ENCODE data around the gene GPC2. TPM values are rescaled to one million over a fixed set of nuclear protein-coding genes. Genes with fewer than 3 reads are reported as not detected.
"Not testable (repeated sequence)": the region's sequence is repeated elsewhere in the genome, so short reads cannot be mapped to it uniquely, and the experiment has no call there.

GPC2 gene
- total RNA-seq, 1 donor = 1.4 TPM

- H2AFZ ChIP-seq (ENCODE audit: low read length) = no peak overlapping the region
- H3K4me2 ChIP-seq (ENCODE audit: insufficient read depth, low read length) = no peak overlapping the region
- no peaks in the 10 kb centered on the region for H3K4me1 ChIP-seq (ENCODE audit: insufficient read depth, low read length)
- DNase-seq (ENCODE audit: insufficient read length, low spot score, missing footprints) = no peak
- H3K9me3 ChIP-seq (ENCODE audit: low read depth, low read length) = no peaks in the 10 kb centered on the region
- no peak for TF ChIP-seq CTCF (IDR thresholded peaks at IDR 0.05; ENCODE audit: extremely low read depth, low read depth, low read length)
- no peak overlapping the region for H3K27ac ChIP-seq (ENCODE audit: low read depth, low read length)
- H3K36me3 ChIP-seq (ENCODE audit: insufficient read depth, low read length) = no peaks in the 10 kb centered on the region
- H4K20me1 ChIP-seq (ENCODE audit: insufficient read depth, low read length) = no peaks in the 10 kb centered on the region
- no peak overlapping the region for H3K4me3 ChIP-seq (ENCODE audit: insufficient read depth, low read length)
- H3K27me3 ChIP-seq (ENCODE audit: insufficient read depth, low read length) = no peaks in the 10 kb centered on the region
- H3K79me2 ChIP-seq (ENCODE audit: insufficient read depth, low read length) = no peaks in the 10 kb centered on the region
These were observed 44.7 kb upstream of the GPC2 start for GRCh38 chr7:100221767-100222444.

GRCh38 chr7:100221231-100221718, 44.1 kb upstream of the GPC2 start:
- H3K4me1 ChIP-seq (ENCODE audit: insufficient read depth, low read length) = no peaks in the 10 kb centered on the region
- no peak overlapping the region for H3K4me3 ChIP-seq (ENCODE audit: insufficient read depth, low read length)
- no peak overlapping the region for H3K4me2 ChIP-seq (ENCODE audit: insufficient read depth, low read length)
- DNase-seq (ENCODE audit: insufficient read length, low spot score, missing footprints) = no peak
- H3K9me3 ChIP-seq (ENCODE audit: low read depth, low read length) = no peaks in the 10 kb centered on the region
- no peaks in the 10 kb centered on the region for H3K27me3 ChIP-seq (ENCODE audit: insufficient read depth, low read length)
- H2AFZ ChIP-seq (ENCODE audit: low read length) = no peak overlapping the region
- H4K20me1 ChIP-seq (ENCODE audit: insufficient read depth, low read length) = no peaks in the 10 kb centered on the region
- TF ChIP-seq CTCF (IDR thresholded peaks at IDR 0.05; ENCODE audit: extremely low read depth, low read depth, low read length) = no peak
- no peak overlapping the region for H3K27ac ChIP-seq (ENCODE audit: low read depth, low read length)
- no peaks in the 10 kb centered on the region for H3K36me3 ChIP-seq (ENCODE audit: insufficient read depth, low read length)
- H3K79me2 ChIP-seq (ENCODE audit: insufficient read depth, low read length) = no peaks in the 10 kb centered on the region

- H2AFZ ChIP-seq (ENCODE audit: low read length) = no peak overlapping the region
- H3K27me3 ChIP-seq (ENCODE audit: insufficient read depth, low read length) = no peaks in the 10 kb centered on the region
- H3K36me3 ChIP-seq (ENCODE audit: insufficient read depth, low read length) = no peaks in the 10 kb centered on the region
- no peak for TF ChIP-seq CTCF (IDR thresholded peaks at IDR 0.05; ENCODE audit: extremely low read depth, low read depth, low read length)
- H3K9me3 ChIP-seq (ENCODE audit: low read depth, low read length) = no peaks in the 10 kb centered on the region
- no peak overlapping the region for H3K4me3 ChIP-seq (ENCODE audit: insufficient read depth, low read length)
- H3K4me2 ChIP-seq (ENCODE audit: insufficient read depth, low read length) = no peak overlapping the region
- H4K20me1 ChIP-seq (ENCODE audit: insufficient read depth, low read length) = no peaks in the 10 kb centered on the region
- no peak for DNase-seq (ENCODE audit: insufficient read length, low spot score, missing footprints)
- no peak overlapping the region for H3K27ac ChIP-seq (ENCODE audit: low read depth, low read length)
- no peaks in the 10 kb centered on the region for H3K79me2 ChIP-seq (ENCODE audit: insufficient read depth, low read length)
- no peaks in the 10 kb centered on the region for H3K4me1 ChIP-seq (ENCODE audit: insufficient read depth, low read length)
These were observed 43.5 kb upstream of the GPC2 start for GRCh38 chr7:100220586-100221230.

GRCh38 chr7:100219801-100220585, 42.8 kb upstream of the GPC2 start, which contains the start of gene PVRIG:
PVRIG (plus strand) TSS chr7:100219949; CDS start chr7:100219971, 22 bp downstream.
- not testable (repeated sequence) for H3K9me3 ChIP-seq (ENCODE audit: low read depth, low read length); H3K4me1 ChIP-seq (ENCODE audit: insufficient read depth, low read length); H3K27me3 ChIP-seq (ENCODE audit: insufficient read depth, low read length); H3K36me3 ChIP-seq (ENCODE audit: insufficient read depth, low read length); H3K4me3 ChIP-seq (ENCODE audit: insufficient read depth, low read length); H2AFZ ChIP-seq (ENCODE audit: low read length); H3K27ac ChIP-seq (ENCODE audit: low read depth, low read length); DNase-seq (ENCODE audit: insufficient read length, low spot score, missing footprints); H3K4me2 ChIP-seq (ENCODE audit: insufficient read depth, low read length); H3K79me2 ChIP-seq (ENCODE audit: insufficient read depth, low read length); H4K20me1 ChIP-seq (ENCODE audit: insufficient read depth, low read length)

Data from osteoblast (primary cell).